ENCODE data around the gene MDFI.

- TF ChIP-seq SIN3A (IDR thresholded peaks at IDR 0.05; ENCODE audit: borderline replicate concordance, insufficient read depth, low read length) (no peak), POLR2AphosphoS5 (IDR thresholded peaks at IDR 0.05; ENCODE audit: low read depth, low read length) (no peak), TAF1 (IDR thresholded peaks at IDR 0.05; ENCODE audit: borderline replicate concordance, insufficient read depth, low read length) (no peak)
- TF ChIP-seq, protein P1, sequence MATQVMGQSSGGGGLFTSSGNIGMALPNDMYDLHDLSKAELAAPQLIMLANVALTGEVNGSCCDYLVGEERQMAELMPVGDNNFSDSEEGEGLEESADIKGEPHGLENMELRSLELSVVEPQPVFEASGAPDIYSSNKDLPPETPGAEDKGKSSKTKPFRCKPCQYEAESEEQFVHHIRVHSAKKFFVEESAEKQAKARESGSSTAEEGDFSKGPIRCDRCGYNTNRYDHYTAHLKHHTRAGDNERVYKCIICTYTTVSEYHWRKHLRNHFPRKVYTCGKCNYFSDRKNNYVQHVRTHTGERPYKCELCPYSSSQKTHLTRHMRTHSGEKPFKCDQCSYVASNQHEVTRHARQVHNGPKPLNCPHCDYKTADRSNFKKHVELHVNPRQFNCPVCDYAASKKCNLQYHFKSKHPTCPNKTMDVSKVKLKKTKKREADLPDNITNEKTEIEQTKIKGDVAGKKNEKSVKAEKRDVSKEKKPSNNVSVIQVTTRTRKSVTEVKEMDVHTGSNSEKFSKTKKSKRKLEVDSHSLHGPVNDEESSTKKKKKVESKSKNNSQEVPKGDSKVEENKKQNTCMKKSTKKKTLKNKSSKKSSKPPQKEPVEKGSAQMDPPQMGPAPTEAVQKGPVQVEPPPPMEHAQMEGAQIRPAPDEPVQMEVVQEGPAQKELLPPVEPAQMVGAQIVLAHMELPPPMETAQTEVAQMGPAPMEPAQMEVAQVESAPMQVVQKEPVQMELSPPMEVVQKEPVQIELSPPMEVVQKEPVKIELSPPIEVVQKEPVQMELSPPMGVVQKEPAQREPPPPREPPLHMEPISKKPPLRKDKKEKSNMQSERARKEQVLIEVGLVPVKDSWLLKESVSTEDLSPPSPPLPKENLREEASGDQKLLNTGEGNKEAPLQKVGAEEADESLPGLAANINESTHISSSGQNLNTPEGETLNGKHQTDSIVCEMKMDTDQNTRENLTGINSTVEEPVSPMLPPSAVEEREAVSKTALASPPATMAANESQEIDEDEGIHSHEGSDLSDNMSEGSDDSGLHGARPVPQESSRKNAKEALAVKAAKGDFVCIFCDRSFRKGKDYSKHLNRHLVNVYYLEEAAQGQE (IDR thresholded peaks at IDR 0.05; ENCODE audit: insufficient read depth in 1 of 2, low read depth in 2 of 2, low read length in 2 of 2): no peak
These were observed 50.1 kb downstream of the MDFI start for GRCh38 chr6:41688256-41688965.
